K562 (cell line): ENCODE data around the gene PPP1R14B. TPM values are rescaled to one million over a fixed set of nuclear protein-coding genes. Genes with fewer than 3 reads are reported as not detected.

ENCODE experiments used
- ATF7 ChIP-seq: fragments of 450-650 bp; IDR thresholded peaks from 2 replicates; pipeline ENCODE4 v1.7.1; 2014; ENCODE audit warnings: mild to moderate bottlenecking, moderate library complexity
- BHLHE40 ChIP-seq: IDR thresholded peaks from 2 replicates; pipeline ENCODE4 v1.6.1; 2011; ENCODE audit warnings: low read length, improper control_type of control experiment
- ETV1 ChIP-seq: fragments of 450-650 bp; conservative IDR thresholded peaks from 2 replicates; pipeline ENCODE4 v1.6.1; 2016; ENCODE audit warnings: missing genetic modification characterization, control low read depth, low read depth, missing compliant biosample characterization
- JUN ChIP-seq, 2 experiments: sonication (generic) in 1 of 2; formaldehyde crosslinking in 1 of 2; IDR thresholded peaks; 2 replicates each; pipeline versions ENCODE4 v1.6.1 to v1.8.0; 2012 to 2022; ENCODE audit warnings: borderline replicate concordance in 2 of 2, mild to moderate bottlenecking in 2 of 2, improper control_type of control experiment in 1 of 2, low read depth in 1 of 2, low read length in 1 of 2, missing genetic modification reagents in 1 of 2
- L3MBTL2 ChIP-seq: fragments of 450-650 bp; IDR thresholded peaks from 2 replicates; pipeline ENCODE4 v1.6.1; 2016; ENCODE audit warnings: mild to moderate bottlenecking, moderate library complexity
- MAZ ChIP-seq, 2 experiments: fragments of 450-650 bp in 1 of 2; sonication (generic) in 1 of 2; formaldehyde crosslinking; IDR thresholded peaks in 1 of 2; conservative IDR thresholded peaks in 1 of 2; 2 replicates each; pipeline versions ENCODE4 v1.4.0 to v1.5.0; 2020; ENCODE audit warnings: mild to moderate bottlenecking in 1 of 2, missing genetic modification reagents in 1 of 2
- MCM7 ChIP-seq, 2 experiments: fragments of 450-650 bp; IDR thresholded peaks; 2 replicates each; pipeline ENCODE4 v1.6.1; 2016 to 2018
- NCOR1 ChIP-seq: fragments of 450-650 bp; IDR thresholded peaks from 2 replicates; pipeline ENCODE4 v1.6.1; 2016; ENCODE audit warnings: mild to moderate bottlenecking, moderate library complexity
- OTX1 ChIP-seq: fragments of 450-650 bp; formaldehyde crosslinking; IDR thresholded peaks from 2 replicates; pipeline ENCODE4 v1.4.0; 2022; ENCODE audit warnings: mild to moderate bottlenecking
- POLR2G ChIP-seq: fragments of 200-400 bp; formaldehyde crosslinking; IDR thresholded peaks from 2 replicates; pipeline ENCODE4 v1.6.1; 2017; ENCODE audit warnings: low read depth, mild to moderate bottlenecking, antibody characterized with exemption, low read length, moderate library complexity
- PTBP1 ChIP-seq: fragments of 200-400 bp; formaldehyde crosslinking; IDR thresholded peaks from 2 replicates; pipeline ENCODE4 v1.6.1; 2017; ENCODE audit warnings: low read depth, low read length
- RBM14 ChIP-seq: fragments of 200-400 bp; formaldehyde crosslinking; IDR thresholded peaks from 2 replicates; pipeline ENCODE4 v1.6.1; 2018; ENCODE audit warnings: low read depth, mild to moderate bottlenecking, low read length, moderate library complexity, borderline replicate concordance; ENCODE audit not compliant: insufficient read depth
- SUPT5H ChIP-seq: fragments of 450-650 bp; IDR thresholded peaks from 2 replicates; pipeline ENCODE4 v1.6.1; 2016
- TOE1 ChIP-seq, 2 experiments: fragments of 450-650 bp in 1 of 2; sonication (generic) in 1 of 2; formaldehyde crosslinking in 1 of 2; IDR thresholded peaks; 2 replicates each; pipeline versions ENCODE4 v1.7.1 to v1.8.0; 2016 to 2022; ENCODE audit warnings: borderline replicate concordance in 2 of 2, mild to moderate bottlenecking in 2 of 2, antibody characterized with exemption in 1 of 2, inconsistent platforms in 1 of 2, low read depth in 1 of 2, missing genetic modification reagents in 1 of 2, moderate library complexity in 1 of 2
- ZNF143 ChIP-seq: sonication (generic); formaldehyde crosslinking; IDR thresholded peaks from 2 replicates; pipeline ENCODE4 v1.9.0; 2022; ENCODE audit warnings: mild to moderate bottlenecking, missing genetic modification reagents
- polyA plus RNA-seq, 8 experiments: library from polyadenylated mRNA; depleted of rRNA in 4 of 8; stranded (reverse) in 5 of 8; unstranded in 3 of 8; fragments of >200 nt; fragmentation: Nextera tagmentation in 2 of 8; fragmentation: Illumina TruSeq in 1 of 8; extraction: Ambion mirVana in 2 of 8; extraction: Trizol in 1 of 8; gene quantifications; 2 replicates each; pipeline versions ENCODE4 v1.2.1 to v1.2.3, GENCODE V29; 2011 to 2014; ENCODE audit warnings: inconsistent platforms in 1 of 8, missing spikeins in 1 of 8
- total RNA-seq, 7 experiments: library from RNA; depleted of rRNA in 6 of 7; stranded (reverse); fragments of >200 nt in 6 of 7; fragmentation: Illumina TruSeq in 2 of 7; extraction: Trizol in 2 of 7; gene quantifications; 2 replicates each; pipeline versions ENCODE4 v1.2.1 to v1.2.3, GENCODE V29; 2011 to 2021; ENCODE audit warnings: low replicate concordance in 1 of 7
- TF ChIP-seq, protein P1 (sequence below): IDR thresholded peaks from 3 replicates; pipeline ENCODE4 v1.6.1; 2011; ENCODE audit warnings: borderline replicate concordance, mild to moderate bottlenecking, moderate library complexity; ENCODE audit not compliant: insufficient read length; ENCODE audit errors: extremely low read depth
- TF ChIP-seq, protein P2 (sequence below): sonication (generic); formaldehyde crosslinking; IDR thresholded peaks from 2 replicates; pipeline ENCODE4 v1.9.0; 2022; ENCODE audit warnings: mild to moderate bottlenecking, missing genetic modification reagents
- TF ChIP-seq, protein P3 (sequence below), 2 experiments: IDR thresholded peaks; 2 replicates each; pipeline ENCODE4 v1.6.1; 2011; ENCODE audit warnings: borderline replicate concordance in 1 of 2, control low read depth in 1 of 2, low read depth in 1 of 2, low read length in 1 of 2, mild to moderate bottlenecking in 1 of 2, mixed read lengths in 1 of 2, moderate library complexity in 1 of 2; ENCODE audit not compliant: insufficient read depth in 1 of 2, insufficient read length in 1 of 2, poor library complexity in 1 of 2, severe bottlenecking in 1 of 2; ENCODE audit errors: extremely low read depth in 1 of 2
- TF ChIP-seq, protein P4 (sequence below): sonication (generic); formaldehyde crosslinking; IDR thresholded peaks from 2 replicates; pipeline ENCODE4 v1.8.0; 2022; ENCODE audit warnings: mild to moderate bottlenecking, missing genetic modification reagents

The PPP1R14B gene
- total and polyA plus RNA-seq, 9 of the 15 experiments (the other 6 are each of a cell fraction or from before 2014, with no cell fraction given) = 7.7 to 566 (median 212) TPM

DNA sequence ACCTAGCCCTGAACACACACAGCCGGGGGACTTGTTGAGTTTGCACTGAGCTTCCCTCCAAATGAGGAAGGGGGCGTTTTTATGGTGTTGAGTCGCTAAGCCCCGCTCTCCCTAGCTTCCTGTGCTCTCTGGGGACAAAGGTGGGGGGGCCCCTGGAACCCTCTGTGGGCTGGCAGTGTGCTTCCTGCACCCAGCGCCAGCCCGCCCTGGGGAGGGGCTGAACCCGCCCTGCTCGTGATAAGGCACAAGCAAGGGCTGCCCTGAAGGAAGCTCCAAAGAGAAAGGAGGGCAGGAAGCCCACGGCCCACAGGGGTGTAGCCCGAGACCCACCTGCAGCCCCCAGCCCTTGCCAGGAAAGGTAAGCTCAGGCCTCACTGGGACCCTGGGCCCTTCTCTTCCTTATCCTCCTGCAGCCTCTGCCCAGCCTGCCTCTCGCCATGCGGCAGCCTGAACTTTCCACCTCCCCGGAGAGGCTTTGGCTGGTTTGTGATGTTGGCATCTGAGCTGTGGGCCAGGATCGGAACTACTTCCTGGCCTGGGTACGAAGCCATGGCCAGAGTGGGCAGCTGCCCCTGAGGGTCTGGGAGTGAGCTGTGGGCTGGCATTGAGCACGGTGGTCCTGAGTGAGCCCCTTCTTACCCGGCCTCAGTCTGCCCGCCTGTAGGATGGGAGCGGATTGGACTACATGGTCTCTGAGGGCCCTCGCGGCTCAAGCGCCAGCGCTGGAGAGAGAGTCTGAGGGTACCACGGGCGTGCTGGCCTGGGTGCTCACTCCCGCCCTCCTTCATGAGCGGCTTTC lies 40.1 kb downstream of the PPP1R14B start, which contains the start of gene FERMT3 (continued):
- TF ChIP-seq, protein P1, sequence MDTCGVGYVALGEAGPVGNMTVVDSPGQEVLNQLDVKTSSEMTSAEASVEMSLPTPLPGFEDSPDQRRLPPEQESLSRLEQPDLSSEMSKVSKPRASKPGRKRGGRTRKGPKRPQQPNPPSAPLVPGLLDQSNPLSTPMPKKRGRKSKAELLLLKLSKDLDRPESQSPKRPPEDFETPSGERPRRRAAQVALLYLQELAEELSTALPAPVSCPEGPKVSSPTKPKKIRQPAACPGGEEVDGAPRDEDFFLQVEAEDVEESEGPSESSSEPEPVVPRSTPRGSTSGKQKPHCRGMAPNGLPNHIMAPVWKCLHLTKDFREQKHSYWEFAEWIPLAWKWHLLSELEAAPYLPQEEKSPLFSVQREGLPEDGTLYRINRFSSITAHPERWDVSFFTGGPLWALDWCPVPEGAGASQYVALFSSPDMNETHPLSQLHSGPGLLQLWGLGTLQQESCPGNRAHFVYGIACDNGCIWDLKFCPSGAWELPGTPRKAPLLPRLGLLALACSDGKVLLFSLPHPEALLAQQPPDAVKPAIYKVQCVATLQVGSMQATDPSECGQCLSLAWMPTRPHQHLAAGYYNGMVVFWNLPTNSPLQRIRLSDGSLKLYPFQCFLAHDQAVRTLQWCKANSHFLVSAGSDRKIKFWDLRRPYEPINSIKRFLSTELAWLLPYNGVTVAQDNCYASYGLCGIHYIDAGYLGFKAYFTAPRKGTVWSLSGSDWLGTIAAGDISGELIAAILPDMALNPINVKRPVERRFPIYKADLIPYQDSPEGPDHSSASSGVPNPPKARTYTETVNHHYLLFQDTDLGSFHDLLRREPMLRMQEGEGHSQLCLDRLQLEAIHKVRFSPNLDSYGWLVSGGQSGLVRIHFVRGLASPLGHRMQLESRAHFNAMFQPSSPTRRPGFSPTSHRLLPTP = no peak
- TF ChIP-seq OTX1 (CRISPR knock-in tag) (no peak), BHLHE40 (peak; percentile 80), RBM14 (0 out of 2 replicates have a peak, but pooled peaks have one; percentile 79), NCOR1 (0 out of 2 replicates have a peak, but pooled peaks have one; percentile 24), JUN (IDR thresholded peaks at IDR 0.05; ENCODE audit: borderline replicate concordance, low read depth, low read length) (no peak), JUN (CRISPR knock-in tag; IDR thresholded peaks at IDR 0.05; ENCODE audit: borderline replicate concordance) (peak; percentile 94), SUPT5H (peak; percentile 75), L3MBTL2 (0 out of 2 replicates have a peak, but pooled peaks have one; percentile 12), PTBP1 (peak; percentile 69; the same call in 1 of the 2 replicates), MCM7 (IDR thresholded peaks at IDR 0.05) (no peak), TOE1 (IDR thresholded peaks at IDR 0.05; ENCODE audit: borderline replicate concordance) (no peak; the same call in 1 of the 2 replicates), TOE1 (CRISPR knock-in tag; IDR thresholded peaks at IDR 0.05; ENCODE audit: borderline replicate concordance, low read depth) (peak; percentile 72; the same call in 1 of the 2 replicates), POLR2G (peak; percentile 82), ATF7 (0 out of 2 replicates have a peak, but pooled peaks have one; percentile 9), ETV1 (0 out of 2 replicates have a peak, but pooled peaks have one; percentile 52), ZNF143 (CRISPR knock-in tag) (peak; percentile 61), MAZ (CRISPR knock-in tag; conservative IDR thresholded peaks at IDR 0.05 in 1 of 2, IDR thresholded peaks at IDR 0.05 in 1 of 2) (peak; percentile 66 to 76)
- TF ChIP-seq, protein P2, sequence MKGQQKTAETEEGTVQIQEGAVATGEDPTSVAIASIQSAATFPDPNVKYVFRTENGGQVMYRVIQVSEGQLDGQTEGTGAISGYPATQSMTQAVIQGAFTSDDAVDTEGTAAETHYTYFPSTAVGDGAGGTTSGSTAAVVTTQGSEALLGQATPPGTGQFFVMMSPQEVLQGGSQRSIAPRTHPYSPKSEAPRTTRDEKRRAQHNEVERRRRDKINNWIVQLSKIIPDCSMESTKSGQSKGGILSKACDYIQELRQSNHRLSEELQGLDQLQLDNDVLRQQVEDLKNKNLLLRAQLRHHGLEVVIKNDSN = peak; percentile 51
- TF ChIP-seq, protein P3, sequence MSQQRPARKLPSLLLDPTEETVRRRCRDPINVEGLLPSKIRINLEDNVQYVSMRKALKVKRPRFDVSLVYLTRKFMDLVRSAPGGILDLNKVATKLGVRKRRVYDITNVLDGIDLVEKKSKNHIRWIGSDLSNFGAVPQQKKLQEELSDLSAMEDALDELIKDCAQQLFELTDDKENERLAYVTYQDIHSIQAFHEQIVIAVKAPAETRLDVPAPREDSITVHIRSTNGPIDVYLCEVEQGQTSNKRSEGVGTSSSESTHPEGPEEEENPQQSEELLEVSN (IDR thresholded peaks at IDR 0.05; ENCODE audit: borderline replicate concordance in 1 of 2, extremely low read depth in 1 of 2, insufficient read depth in 1 of 2, insufficient read length in 1 of 2, low read depth in 1 of 2, low read length in 1 of 2, poor library complexity in 1 of 2, severe bottlenecking in 1 of 2) = no peak
- TF ChIP-seq, protein P4, sequence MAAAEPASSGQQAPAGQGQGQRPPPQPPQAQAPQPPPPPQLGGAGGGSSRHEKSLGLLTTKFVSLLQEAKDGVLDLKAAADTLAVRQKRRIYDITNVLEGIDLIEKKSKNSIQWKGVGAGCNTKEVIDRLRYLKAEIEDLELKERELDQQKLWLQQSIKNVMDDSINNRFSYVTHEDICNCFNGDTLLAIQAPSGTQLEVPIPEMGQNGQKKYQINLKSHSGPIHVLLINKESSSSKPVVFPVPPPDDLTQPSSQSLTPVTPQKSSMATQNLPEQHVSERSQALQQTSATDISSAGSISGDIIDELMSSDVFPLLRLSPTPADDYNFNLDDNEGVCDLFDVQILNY (CRISPR knock-in tag) = 0 out of 2 replicates have a peak, but pooled peaks have one; percentile 47
